Tongue (tissue), 2 donors: ENCODE results near the gene CD44. TPM values are rescaled to one million over a fixed set of nuclear protein-coding genes. Genes with fewer than 3 reads are reported as not detected.
A peak's percentile ranks its signal among the peaks of the same experiment; 100 is the strongest.

Experiments used
- DNase-seq: peaks from one replicate; pipeline ENCODE4 v3.0.0-alpha.2; 2015
- total RNA-seq: library from RNA; depleted of rRNA; stranded (reverse); fragments of >200 nt; gene quantifications from one replicate; pipeline ENCODE4 v1.2.3, GENCODE V29; 2014

CD44 gene
- total RNA-seq, 1 donor from 2014 or later, result 201 TPM

- DNase-seq, result no peak
Observed at GRCh38 chr11:35262056-35262455, 123.1 kb downstream of the CD44 start.

GRCh38 chr11:35262735-35263134, 123.8 kb downstream of the CD44 start:
- DNase-seq, result no peak

GRCh38 chr11:35265755-35266454, 126.9 kb downstream of the CD44 start:
- peak; percentile 31 for DNase-seq

- no peak for DNase-seq
Observed at GRCh38 chr11:35267504-35267903, 128.5 kb downstream of the CD44 start.

- DNase-seq, result peak; percentile 30
Observed at GRCh38 chr11:35270342-35270741, 131.4 kb downstream of the CD44 start.

GRCh38 chr11:35271031-35271430, 132.1 kb downstream of the CD44 start:
- DNase-seq, result no peak

- no peak for DNase-seq
Observed at GRCh38 chr11:35272391-35272902, 133.5 kb downstream of the CD44 start.

GRCh38 chr11:35274909-35275785, 136.2 kb downstream of the CD44 start:
- DNase-seq, result peak; percentile 82

GRCh38 chr11:35275786-35276170, 136.8 kb downstream of the CD44 start:
- no peak for DNase-seq

GRCh38 chr11:35276396-35277145, 137.6 kb downstream of the CD44 start:
- peak; percentile 43 for DNase-seq

- no peak for DNase-seq
Observed at GRCh38 chr11:35277827-35278226, 138.9 kb downstream of the CD44 start.

GRCh38 chr11:35280727-35281126, 141.8 kb downstream of the CD44 start:
- no peak for DNase-seq

- DNase-seq, result peak; percentile 54
Observed at GRCh38 chr11:35281169-35281688, 142.3 kb downstream of the CD44 start.

Other genes with a start within 250 kb of the CD44 start
- 30.5 TPM for gene APIP, start 222.8 kb upstream of the CD44 start, total RNA-seq
- gene PDHX, start 222.6 kb upstream of the CD44 start, total RNA-seq, result 35.5 TPM